Neural cell (in vitro differentiated cells): ENCODE data around the gene TFCP2L1. TPM values are rescaled to one million over a fixed set of nuclear protein-coding genes. Genes with fewer than 3 reads are reported as not detected.

ENCODE experiments used
- H2AFZ ChIP-seq: fragments of 200-600, 300-800 bp; sonication (generic), shearing (Covaris generic); 2 replicates; pipeline ENCODE4 v1.6.0; 2014; ENCODE audit warnings: low read depth, mild to moderate bottlenecking, antibody characterized with exemption, low read length, moderate library complexity
- H3F3A ChIP-seq: fragments of 200-600 bp; shearing (Covaris generic); 2 replicates; pipeline ENCODE4 v1.6.1; 2016; ENCODE audit warnings: mild to moderate bottlenecking, moderate library complexity, mixed read lengths, antibody characterized with exemption, low read length; ENCODE audit not compliant: insufficient read depth, poor library complexity, severe bottlenecking
- H3K27ac ChIP-seq: fragments of 200-600, 300-800 bp; sonication (generic), shearing (Covaris generic); 2 replicates; pipeline ENCODE4 v1.5.1; 2014; ENCODE audit warnings: mild to moderate bottlenecking, low read length, moderate library complexity
- H3K27me3 ChIP-seq: fragments of 300-800, 200-600 bp; sonication (generic), shearing (Covaris generic); 2 replicates; pipeline ENCODE4 v1.6.0; 2014; ENCODE audit warnings: mild to moderate bottlenecking, low read depth, low read length, moderate library complexity; ENCODE audit not compliant: insufficient read depth
- H3K36me3 ChIP-seq: fragments of 300-800, 200-600 bp; sonication (generic), shearing (Covaris generic); 2 replicates; pipeline ENCODE4 v1.5.1; 2014; ENCODE audit warnings: mild to moderate bottlenecking, antibody characterized with exemption, low read length, moderate library complexity; ENCODE audit not compliant: insufficient read depth
- H3K4me2 ChIP-seq: fragments of 300-800, 200-600 bp; sonication (generic), shearing (Covaris generic); 2 replicates; pipeline ENCODE4 v1.6.0; 2014; ENCODE audit warnings: mild to moderate bottlenecking, low read length
- H3K4me3 ChIP-seq: fragments of 300-800, 200-600 bp; sonication (generic), shearing (Covaris generic); 2 replicates; pipeline ENCODE4 v1.5.1; 2014; ENCODE audit warnings: mild to moderate bottlenecking, low read length, moderate library complexity
- H3K79me2 ChIP-seq: fragments of 200-600 bp; shearing (Covaris generic); replicated peaks from 2 replicates; pipeline ENCODE4 v1.6.0; 2014; ENCODE audit warnings: mild to moderate bottlenecking, low read length, moderate library complexity; ENCODE audit not compliant: insufficient read depth
- H3K9ac ChIP-seq: fragments of 300-800, 200-600 bp; sonication (generic), shearing (Covaris generic); 2 replicates; pipeline ENCODE4 v1.6.1; 2016; ENCODE audit warnings: mild to moderate bottlenecking, low read length, mixed read lengths
- H3K9me2 ChIP-seq: fragments of 200-600 bp; shearing (Covaris generic); 2 replicates; pipeline ENCODE4 v1.6.1; 2016; ENCODE audit warnings: mild to moderate bottlenecking, low read length, mixed read lengths; ENCODE audit not compliant: insufficient read depth
- H3K9me3 ChIP-seq: fragments of 200-600, 300-800 bp; sonication (generic), shearing (Covaris generic); 2 replicates; pipeline ENCODE4 v1.6.1; 2016; ENCODE audit warnings: mild to moderate bottlenecking, mixed run types, low read length, moderate library complexity, mixed read lengths
- H4K20me1 ChIP-seq: fragments of 200-600 bp; shearing (Covaris generic); 2 replicates; pipeline ENCODE4 v1.6.1; 2016; ENCODE audit warnings: mild to moderate bottlenecking, mixed run types; ENCODE audit not compliant: insufficient read depth
- CTCF ChIP-seq: fragments of 450-650 bp; IDR thresholded peaks from 2 replicates; pipeline ENCODE4 v1.5.1; 2014; ENCODE audit warnings: antibody characterized with exemption, mild to moderate bottlenecking, moderate library complexity; ENCODE audit not compliant: poor library complexity, severe bottlenecking
- EP300 ChIP-seq: fragments of 450-650 bp; conservative IDR thresholded peaks from 2 replicates; pipeline ENCODE4 v1.6.1; 2014; ENCODE audit warnings: antibody characterized with exemption, mild to moderate bottlenecking, moderate library complexity; ENCODE audit not compliant: poor library complexity, severe bottlenecking
- EZH2 ChIP-seq: fragments of 200-600, 300-800 bp; shearing (Covaris generic), sonication (generic); IDR thresholded peaks from 2 replicates; pipeline ENCODE4 v1.6.1; 2014; ENCODE audit warnings: antibody characterized with exemption, low read length, borderline replicate concordance, mild to moderate bottlenecking; ENCODE audit not compliant: insufficient read depth, poor library complexity, severe bottlenecking
- MXI1 ChIP-seq: fragments of 450-650 bp; conservative IDR thresholded peaks from 2 replicates; pipeline ENCODE4 v1.6.1; 2014; ENCODE audit warnings: antibody characterized with exemption, mild to moderate bottlenecking; ENCODE audit not compliant: poor library complexity, severe bottlenecking
- POLR2AphosphoS5 ChIP-seq: IDR thresholded peaks from 2 replicates; pipeline ENCODE4 v1.6.1; 2012
- RAD21 ChIP-seq: fragments of 450-650 bp; conservative IDR thresholded peaks from 2 replicates; pipeline ENCODE4 v1.6.1; 2014; ENCODE audit warnings: antibody characterized with exemption, mild to moderate bottlenecking, moderate library complexity
- REST ChIP-seq: IDR thresholded peaks from 2 replicates; pipeline ENCODE4 v1.6.1; 2012; ENCODE audit warnings: borderline replicate concordance
- SMC3 ChIP-seq: fragments of 450-650 bp; conservative IDR thresholded peaks from 2 replicates; pipeline ENCODE4 v1.6.1; 2014; ENCODE audit warnings: antibody characterized with exemption, mild to moderate bottlenecking, moderate library complexity; ENCODE audit not compliant: poor library complexity
- TAF1 ChIP-seq: IDR thresholded peaks from 2 replicates; pipeline ENCODE4 v1.6.1; 2012; ENCODE audit warnings: low read depth
- polyA plus RNA-seq: library from polyadenylated mRNA; depleted of rRNA; stranded (reverse); fragments of >200 nt; gene quantifications from 2 replicates; pipeline ENCODE4 v1.2.3, GENCODE V29; 2014

Gene TFCP2L1
- polyA plus RNA-seq, 1 donor from 2014 or later, result 0.04 TPM

GRCh38 chr2:121191191-121192170, 93.5 kb downstream of the TFCP2L1 start:
- no peaks in the 10 kb centered on the region for H3K9me2 ChIP-seq
- H3K36me3 ChIP-seq, result no peaks in the 10 kb centered on the region
- H3K79me2 ChIP-seq, result no peaks in the 10 kb centered on the region
- no peak overlapping the region for H3K9ac ChIP-seq
- no peaks in the 10 kb centered on the region for H4K20me1 ChIP-seq
- no peak overlapping the region for H3K27ac ChIP-seq
- H3K9me3 ChIP-seq, result no peaks in the 10 kb centered on the region
- H3K27me3 ChIP-seq, result no peaks in the 10 kb centered on the region
- H2AFZ ChIP-seq, result no peak overlapping the region
- no peak for TF ChIP-seq REST
- no peak for TF ChIP-seq CTCF
- no peak for TF ChIP-seq MXI1
- no peak for TF ChIP-seq SMC3
- no peak for TF ChIP-seq RAD21
- H3K4me3 ChIP-seq, result no peak overlapping the region
- no peak overlapping the region for H3K4me2 ChIP-seq
- H3F3A ChIP-seq, result no peaks in the 10 kb centered on the region

- Histone ChIP-seq H2AFZ (no peak overlapping the region), H3K79me2 (no peaks in the 10 kb centered on the region), H3K4me2 (no peak overlapping the region), H3F3A (no peaks in the 10 kb centered on the region), H3K4me3 (no peak overlapping the region), H4K20me1 (no peaks in the 10 kb centered on the region), H3K9me2 (no peaks in the 10 kb centered on the region), H3K9ac (no peak overlapping the region), H3K9me3 (no peaks in the 10 kb centered on the region), H3K27ac (no peak overlapping the region), H3K27me3 (no peaks in the 10 kb centered on the region), H3K36me3 (no peaks in the 10 kb centered on the region)
- TF ChIP-seq EZH2, result no peak
- no peak for TF ChIP-seq SMC3
- TF ChIP-seq MXI1, result no peak
- no peak for TF ChIP-seq RAD21
- no peak for TF ChIP-seq EP300
- no peak for TF ChIP-seq REST
- TF ChIP-seq CTCF, result no peak
- TF ChIP-seq POLR2AphosphoS5, result no peak
- TF ChIP-seq TAF1, result no peak
Measured at GRCh38 chr2:121189661-121190381, 95.2 kb downstream of the TFCP2L1 start.
